Measurements from ENCODE around the gene COX11.
A peak's percentile ranks its signal among the peaks of the same experiment; 100 is the strongest.

Gene COX11

GRCh38 chr17:54971901-54972300 lies 3.4 kb upstream of the COX11 start:
- TF ChIP-seq, protein P1, sequence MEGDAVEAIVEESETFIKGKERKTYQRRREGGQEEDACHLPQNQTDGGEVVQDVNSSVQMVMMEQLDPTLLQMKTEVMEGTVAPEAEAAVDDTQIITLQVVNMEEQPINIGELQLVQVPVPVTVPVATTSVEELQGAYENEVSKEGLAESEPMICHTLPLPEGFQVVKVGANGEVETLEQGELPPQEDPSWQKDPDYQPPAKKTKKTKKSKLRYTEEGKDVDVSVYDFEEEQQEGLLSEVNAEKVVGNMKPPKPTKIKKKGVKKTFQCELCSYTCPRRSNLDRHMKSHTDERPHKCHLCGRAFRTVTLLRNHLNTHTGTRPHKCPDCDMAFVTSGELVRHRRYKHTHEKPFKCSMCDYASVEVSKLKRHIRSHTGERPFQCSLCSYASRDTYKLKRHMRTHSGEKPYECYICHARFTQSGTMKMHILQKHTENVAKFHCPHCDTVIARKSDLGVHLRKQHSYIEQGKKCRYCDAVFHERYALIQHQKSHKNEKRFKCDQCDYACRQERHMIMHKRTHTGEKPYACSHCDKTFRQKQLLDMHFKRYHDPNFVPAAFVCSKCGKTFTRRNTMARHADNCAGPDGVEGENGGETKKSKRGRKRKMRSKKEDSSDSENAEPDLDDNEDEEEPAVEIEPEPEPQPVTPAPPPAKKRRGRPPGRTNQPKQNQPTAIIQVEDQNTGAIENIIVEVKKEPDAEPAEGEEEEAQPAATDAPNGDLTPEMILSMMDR (IDR thresholded peaks at IDR 0.05; ENCODE audit: low read depth, low read length): no peak
- Histone ChIP-seq H3K27me3 (no peaks in the 10 kb centered on the region), H3K36me3 (no peaks in the 10 kb centered on the region), H3K4me3 (ENCODE audit: low read depth, low read length) (no peak overlapping the region), H3K4me1 (peaks cover 20% of the 10 kb centered on the region), H3K9me3 (no peaks in the 10 kb centered on the region)
- no peak for DNase-seq

- H3K4me3 ChIP-seq (ENCODE audit: low read depth, low read length): no peak overlapping the region
- DNase-seq: no peak
These were observed 2.7 kb upstream of the COX11 start for GRCh38 chr17:54971147-54971546.

GRCh38 chr17:54969658-54970572 lies 1.5 kb upstream of the COX11 start:
- no peak for DNase-seq
- Histone ChIP-seq H3K4me3 (ENCODE audit: low read depth, low read length) (peak overlapping the region; percentile 97), H3K27me3 (no peaks in the 10 kb centered on the region), H3K9me3 (no peaks in the 10 kb centered on the region), H3K4me1 (peaks cover 11% of the 10 kb centered on the region), H3K36me3 (peaks cover 4% of the 10 kb centered on the region; the same call in 1 of the 2 replicates)
- TF ChIP-seq, protein P1 (IDR thresholded peaks at IDR 0.05; ENCODE audit: low read depth, low read length): no peak

More at GRCh38 chr17:54971147-54971546, 2.7 kb upstream of the COX11 start:
- H3K9me3 ChIP-seq: no peaks in the 10 kb centered on the region
- no peaks in the 10 kb centered on the region for H3K27me3 ChIP-seq
- H3K36me3 ChIP-seq: no peaks in the 10 kb centered on the region
- TF ChIP-seq, protein P1 (IDR thresholded peaks at IDR 0.05; ENCODE audit: low read depth, low read length): no peak
- H3K4me1 ChIP-seq: peaks cover 20% of the 10 kb centered on the region

DNA sequence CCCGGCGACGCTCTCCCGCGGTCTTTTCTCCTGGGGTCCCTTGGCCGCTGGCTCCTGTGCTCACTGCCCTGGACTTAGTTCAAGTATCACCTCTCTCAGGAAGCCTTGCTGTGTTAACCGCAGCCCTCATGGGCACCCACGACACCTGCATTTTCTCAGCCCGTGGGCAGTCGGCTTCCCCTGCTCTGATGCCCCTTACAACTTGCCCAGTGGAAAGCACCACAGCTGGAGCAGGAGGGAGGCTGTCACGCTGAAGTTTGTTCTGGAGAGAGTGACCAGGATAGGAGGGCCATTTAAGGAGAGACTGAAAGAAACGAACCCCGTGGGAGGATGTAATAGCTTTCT lies 506 bp upstream of the COX11 start:
- TF ChIP-seq, protein P1 (IDR thresholded peaks at IDR 0.05; ENCODE audit: low read depth, low read length): no peak
- Histone ChIP-seq H3K27me3 (no peaks in the 10 kb centered on the region), H3K9me3 (no peaks in the 10 kb centered on the region), H3K4me3 (ENCODE audit: low read depth, low read length) (peak overlapping the region; percentile 97), H3K4me1 (peaks cover 3% of the 10 kb centered on the region; the same call in 1 of the 2 replicates), H3K36me3 (peaks cover 13% of the 10 kb centered on the region)
- no peak for DNase-seq

DNA sequence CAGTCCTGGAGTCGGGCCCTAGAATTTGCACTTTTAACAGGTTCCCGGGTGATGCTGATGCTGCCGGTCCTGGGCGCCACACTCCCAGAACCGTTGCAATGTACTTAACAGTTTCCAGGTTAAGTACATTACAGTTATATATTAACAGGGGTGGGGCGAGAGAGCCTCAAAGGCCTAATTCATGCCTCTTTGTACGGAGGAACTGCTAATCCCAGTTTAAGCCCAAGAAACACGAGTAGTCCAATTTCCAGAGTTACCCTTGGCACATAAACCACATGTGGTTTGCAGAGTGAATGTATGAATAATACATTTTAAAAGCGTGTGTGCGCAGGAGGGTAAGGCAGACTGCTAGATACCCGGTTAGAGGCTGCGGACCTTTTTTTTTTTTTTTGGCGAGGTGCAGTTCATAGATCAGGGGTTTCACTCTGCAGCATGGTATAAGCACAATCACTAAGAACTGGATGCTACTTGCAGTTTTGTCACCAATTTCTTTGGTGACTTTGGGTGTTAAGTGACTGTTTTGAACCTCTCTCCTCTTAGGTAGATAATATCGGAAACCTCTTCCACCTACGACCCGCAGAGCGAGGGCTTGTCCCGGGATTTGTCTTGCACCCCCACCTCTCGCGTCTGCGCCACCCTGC lies 713 bp downstream of the COX11 start:
- no peak for DNase-seq
- H3K4me3 ChIP-seq (ENCODE audit: low read depth, low read length): peak overlapping the region; percentile 97
- H3K4me1 ChIP-seq: peaks cover 3% of the 10 kb centered on the region; the same call in 1 of the 2 replicates

More for the DNA sequence above, 713 bp downstream of the COX11 start:
- Histone ChIP-seq H3K9me3 (no peaks in the 10 kb centered on the region), H3K27me3 (no peaks in the 10 kb centered on the region), H3K36me3 (peaks cover 23% of the 10 kb centered on the region)
- TF ChIP-seq, protein P1 (IDR thresholded peaks at IDR 0.05; ENCODE audit: low read depth, low read length): no peak

Measured in BE2C (cell line).